GM20000 (cell line): ENCODE data around the gene SDC4.
"Not testable (repeated sequence)": the region's sequence is repeated elsewhere in the genome, so short reads cannot be mapped to it uniquely, and the experiment has no call there.

Experiments
- DNase-seq: peaks from one replicate; pipeline ENCODE4 v3.0.0; 2012; ENCODE audit warnings: low spot score
- TF ChIP-seq, protein P1 (sequence below): IDR thresholded peaks from 2 replicates; pipeline ENCODE4 v1.5.1; 2012; ENCODE audit warnings: mild to moderate bottlenecking, control low read depth; ENCODE audit errors: extremely low read depth, missing control alignments

The SDC4 gene

DNA sequence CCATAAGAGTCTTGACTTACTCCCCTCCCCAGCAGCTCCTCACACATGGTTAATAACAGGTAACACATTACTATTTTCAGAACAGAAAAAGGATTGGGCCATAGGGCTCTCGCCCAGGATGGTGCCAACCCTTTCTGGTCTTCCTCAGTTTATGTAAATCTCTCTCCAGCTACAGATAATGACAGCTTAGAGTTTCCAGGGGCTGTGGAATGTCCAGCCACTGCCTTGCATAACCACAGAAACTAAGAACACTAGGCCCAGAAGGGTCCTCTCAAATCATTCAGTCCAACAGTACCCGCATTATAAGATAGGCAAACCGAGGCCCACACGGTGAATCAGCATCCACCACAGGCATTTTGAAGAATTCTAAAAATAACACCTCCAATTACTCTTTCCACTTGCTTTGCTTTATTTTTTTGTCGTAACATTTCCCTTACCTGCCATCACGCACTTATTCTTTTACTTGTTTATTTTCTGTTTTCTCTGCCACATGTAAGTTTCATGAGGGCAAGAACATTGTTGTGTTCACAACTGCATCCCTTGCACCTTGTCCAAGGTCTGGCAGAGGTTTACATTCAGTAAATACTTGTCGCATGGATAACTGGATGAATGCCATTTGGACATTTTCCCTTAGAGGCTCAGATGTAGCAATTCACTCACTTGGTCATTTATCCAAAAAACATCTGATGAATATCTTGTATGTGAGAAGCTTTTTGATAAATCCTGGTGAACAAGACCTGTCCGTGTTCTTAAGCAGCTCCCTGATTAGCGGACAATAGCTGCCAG, 6.4 kb upstream of the SDC4 start:
- TF ChIP-seq, protein P1, sequence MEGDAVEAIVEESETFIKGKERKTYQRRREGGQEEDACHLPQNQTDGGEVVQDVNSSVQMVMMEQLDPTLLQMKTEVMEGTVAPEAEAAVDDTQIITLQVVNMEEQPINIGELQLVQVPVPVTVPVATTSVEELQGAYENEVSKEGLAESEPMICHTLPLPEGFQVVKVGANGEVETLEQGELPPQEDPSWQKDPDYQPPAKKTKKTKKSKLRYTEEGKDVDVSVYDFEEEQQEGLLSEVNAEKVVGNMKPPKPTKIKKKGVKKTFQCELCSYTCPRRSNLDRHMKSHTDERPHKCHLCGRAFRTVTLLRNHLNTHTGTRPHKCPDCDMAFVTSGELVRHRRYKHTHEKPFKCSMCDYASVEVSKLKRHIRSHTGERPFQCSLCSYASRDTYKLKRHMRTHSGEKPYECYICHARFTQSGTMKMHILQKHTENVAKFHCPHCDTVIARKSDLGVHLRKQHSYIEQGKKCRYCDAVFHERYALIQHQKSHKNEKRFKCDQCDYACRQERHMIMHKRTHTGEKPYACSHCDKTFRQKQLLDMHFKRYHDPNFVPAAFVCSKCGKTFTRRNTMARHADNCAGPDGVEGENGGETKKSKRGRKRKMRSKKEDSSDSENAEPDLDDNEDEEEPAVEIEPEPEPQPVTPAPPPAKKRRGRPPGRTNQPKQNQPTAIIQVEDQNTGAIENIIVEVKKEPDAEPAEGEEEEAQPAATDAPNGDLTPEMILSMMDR, result no peak
- DNase-seq, result no peak

DNA sequence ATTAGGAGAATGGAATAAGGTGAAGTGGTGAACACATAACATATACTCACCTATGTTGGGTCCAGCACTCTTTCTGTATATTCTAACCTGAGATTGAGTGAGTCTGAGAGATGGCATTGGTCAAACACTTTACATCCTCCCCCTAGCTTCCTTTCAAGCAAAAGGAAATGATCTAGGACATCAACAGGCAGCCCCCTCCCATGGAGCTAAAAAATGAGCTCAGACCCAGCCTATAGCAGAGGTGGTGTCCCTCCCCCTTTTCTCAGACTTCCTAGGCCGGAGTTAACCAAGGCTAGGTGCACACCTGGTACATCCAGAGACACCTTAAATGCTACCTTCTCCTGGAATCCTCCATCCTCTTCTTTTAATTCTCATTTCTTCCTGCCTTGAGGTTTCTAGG, 5.5 kb upstream of the SDC4 start:
- TF ChIP-seq, protein P1, result no peak
- DNase-seq, result no peak

DNA sequence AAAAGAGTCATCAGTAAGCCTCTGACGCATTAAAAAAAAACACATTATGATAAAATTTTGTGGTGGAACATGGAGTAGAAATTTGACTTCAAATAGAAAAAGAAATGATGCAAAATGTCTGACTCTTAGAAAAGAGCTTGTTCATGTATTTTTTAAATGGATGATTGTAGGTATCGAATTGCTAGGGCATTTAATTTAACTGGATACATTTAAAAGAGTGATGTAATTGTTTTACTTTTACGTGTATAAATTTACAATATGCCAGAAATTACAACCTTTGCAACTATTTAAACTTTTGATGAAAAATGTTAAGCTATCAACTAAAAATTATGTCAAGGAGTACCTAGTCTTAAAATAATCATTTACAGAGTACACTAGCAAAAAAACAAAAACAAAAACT, 4.5 kb upstream of the SDC4 start:
- DNase-seq, result no peak
- TF ChIP-seq, protein P1, result no peak

DNA sequence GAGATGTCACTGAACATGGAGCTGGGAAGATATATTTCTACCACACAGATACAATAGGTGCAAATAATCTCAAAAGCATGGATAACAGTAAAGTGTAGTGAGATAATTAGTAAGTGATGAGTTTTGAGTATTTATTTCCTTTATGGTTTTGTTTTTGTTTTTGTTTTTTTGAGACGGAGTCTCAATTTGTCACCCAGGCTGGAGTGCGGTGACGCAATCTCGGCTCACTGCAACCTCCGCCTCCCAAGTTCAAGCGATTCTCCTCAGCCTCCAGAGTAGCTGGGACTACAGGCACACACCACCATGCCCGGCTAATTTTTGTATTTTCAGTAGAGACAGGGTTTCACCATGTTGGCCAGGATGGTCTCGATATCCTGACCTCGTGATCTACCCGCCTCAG, 2.6 kb upstream of the SDC4 start:
- DNase-seq, result not testable (repeated sequence)

DNA sequence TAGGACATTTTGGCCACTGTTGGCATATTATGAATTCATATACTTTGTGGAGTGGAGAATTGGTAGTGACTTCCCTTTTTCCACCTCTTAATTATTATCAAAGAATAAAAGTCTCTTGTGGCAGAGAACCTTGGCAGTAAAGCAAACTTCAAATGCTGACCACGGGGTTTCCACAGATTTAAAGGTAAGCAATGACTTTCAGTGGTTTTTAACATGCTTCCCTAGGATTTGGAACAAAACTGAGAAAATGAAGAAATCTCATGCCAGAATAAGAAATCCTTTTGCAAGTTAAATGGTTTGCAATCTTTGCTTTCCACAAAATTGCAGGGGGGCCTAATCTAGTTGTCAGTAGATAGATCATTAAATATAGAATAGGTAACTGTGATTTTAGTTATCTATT, 2.0 kb upstream of the SDC4 start:
- TF ChIP-seq, protein P1, result no peak
- no peak for DNase-seq

DNA sequence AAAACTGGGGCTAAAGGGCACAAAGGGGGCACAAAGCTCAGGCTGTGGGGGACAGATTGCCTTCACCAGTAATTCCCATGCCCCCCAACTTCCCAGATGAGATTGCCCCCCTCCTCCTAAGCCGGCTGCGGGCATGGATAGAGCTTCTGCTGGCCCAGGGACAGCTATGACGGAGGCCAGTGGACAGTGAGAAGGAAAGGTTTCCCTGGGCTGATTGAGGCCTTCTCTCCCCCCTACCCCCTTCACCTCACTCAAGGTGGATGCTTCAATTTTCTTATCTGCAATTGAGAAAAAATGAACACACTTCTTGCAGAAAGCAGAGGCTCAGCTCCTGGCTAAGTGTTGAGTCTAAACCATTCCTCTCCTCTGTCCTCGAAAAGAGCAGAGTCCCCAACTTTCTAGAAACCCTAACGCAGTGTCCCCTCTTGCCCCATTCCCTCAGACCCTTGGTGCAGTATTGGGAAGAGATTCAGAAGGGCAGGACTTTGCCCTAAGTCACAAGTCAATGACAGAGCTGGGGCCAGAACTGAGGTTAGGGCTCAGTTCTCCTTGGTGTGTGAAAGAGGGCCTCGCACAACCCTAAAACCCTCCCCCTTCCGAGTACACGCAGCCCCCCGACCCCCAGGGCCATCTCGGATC, 808 bp downstream of the SDC4 start:
- peak; percentile 40 for DNase-seq
- TF ChIP-seq, protein P1, result no peak

DNA sequence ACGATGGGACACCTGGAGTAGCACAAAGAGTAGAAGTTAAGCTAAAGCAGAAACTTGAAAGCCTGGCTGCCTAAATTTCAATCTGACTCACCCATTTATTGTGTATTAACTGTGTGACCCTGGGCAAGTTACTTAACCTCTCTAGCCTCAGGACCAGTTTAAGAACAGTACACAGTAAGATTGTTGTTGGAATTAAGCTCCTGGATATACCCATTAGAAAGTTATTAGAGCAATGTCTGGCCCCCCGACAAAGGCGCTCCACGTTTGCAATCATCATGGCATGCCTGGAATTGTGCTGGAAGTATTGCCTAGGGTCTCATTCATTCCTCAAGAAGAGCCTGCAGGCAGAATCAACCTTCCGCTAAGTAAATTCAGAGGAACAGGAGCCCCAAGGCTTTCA, 1.4 kb downstream of the SDC4 start:
- DNase-seq, result no peak
- TF ChIP-seq, protein P1, result no peak
